Neural cell (in vitro differentiated cells): Measurements from ENCODE around the gene DOCK9.
A peak's percentile ranks its signal among the peaks of the same experiment; 100 is the strongest.

Experiments
- MXI1 ChIP-seq: fragments of 450-650 bp; conservative IDR thresholded peaks from 2 replicates; pipeline ENCODE4 v1.6.1; 2014; ENCODE audit warnings: antibody characterized with exemption, mild to moderate bottlenecking; ENCODE audit not compliant: poor library complexity, severe bottlenecking
- TAF1 ChIP-seq: IDR thresholded peaks from 2 replicates; pipeline ENCODE4 v1.6.1; 2012; ENCODE audit warnings: low read depth

- no peak for TF ChIP-seq TAF1
- TF ChIP-seq MXI1: peak; percentile 31
These were observed 38.0 kb upstream of the DOCK9 start for GRCh38 chr13:99015606-99016490.
